ENCODE data around the gene SLC30A1. TPM values are rescaled to one million over a fixed set of nuclear protein-coding genes. Genes with fewer than 3 reads are reported as not detected.

Gene SLC30A1
- total RNA-seq, 1 donor from 2014 or later: 7.1 TPM

- Histone ChIP-seq H4K20me1 (ENCODE audit: low read depth) (no peaks in the 10 kb centered on the region), H3K79me2 (ENCODE audit: low read depth) (no peaks in the 10 kb centered on the region), H3K27ac (no peak overlapping the region), H3K4me3 (no peak overlapping the region), H2AFZ (replicated peaks) (no peak overlapping the region), H3K9me3 (ENCODE audit: low read depth) (no peaks in the 10 kb centered on the region), H3K4me1 (no peaks in the 10 kb centered on the region), H3K4me2 (no peak overlapping the region), H3K36me3 (no peaks in the 10 kb centered on the region), H3K9ac (no peak overlapping the region), H3F3A (ENCODE audit: low read depth) (no peaks in the 10 kb centered on the region), H3K27me3 (no peaks in the 10 kb centered on the region)
- peaks cover 7% of the 10 kb centered on the region for H3K27me3 Mint-ChIP-seq (ENCODE audit: insufficient read depth, low read depth)
- no peak overlapping the region for H3K27ac Mint-ChIP-seq
- TF ChIP-seq EZH2phosphoT487 (IDR thresholded peaks at IDR 0.05): no peak
- TF ChIP-seq EZH2 (IDR thresholded peaks at IDR 0.05): no peak
- no peak for TF ChIP-seq CTCF (IDR thresholded peaks at IDR 0.05)
- H3K4me3 Mint-ChIP-seq: no peak overlapping the region
- no peaks in the 10 kb centered on the region for H3K9me3 Mint-ChIP-seq
- H3K36me3 Mint-ChIP-seq: no peaks in the 10 kb centered on the region
- H3K4me1 Mint-ChIP-seq: peaks cover 19% of the 10 kb centered on the region
- DNase-seq (ENCODE audit: low spot score): no peak
Measured at GRCh38 chr1:211522804-211523203, 56.2 kb downstream of the SLC30A1 start.

Other genes starting within 250 kb of the SLC30A1 start
- 0.77 and 1.5 TPM in 2 replicates for gene RD3, start 87.0 kb downstream of the SLC30A1 start, total RNA-seq (ENCODE audit: low replicate concordance)
- 56.0 and 93.3 TPM in 2 replicates for gene NEK2, start 96.5 kb upstream of the SLC30A1 start, total RNA-seq (ENCODE audit: low replicate concordance)